ENCODE measurements around the gene TGFBI. TPM values are rescaled to one million over a fixed set of nuclear protein-coding genes. Genes with fewer than 3 reads are reported as not detected.

Gene TGFBI
- total RNA-seq, 2 experiments from 2014 or later, result 0.23 TPM; not detected in 1

DNA sequence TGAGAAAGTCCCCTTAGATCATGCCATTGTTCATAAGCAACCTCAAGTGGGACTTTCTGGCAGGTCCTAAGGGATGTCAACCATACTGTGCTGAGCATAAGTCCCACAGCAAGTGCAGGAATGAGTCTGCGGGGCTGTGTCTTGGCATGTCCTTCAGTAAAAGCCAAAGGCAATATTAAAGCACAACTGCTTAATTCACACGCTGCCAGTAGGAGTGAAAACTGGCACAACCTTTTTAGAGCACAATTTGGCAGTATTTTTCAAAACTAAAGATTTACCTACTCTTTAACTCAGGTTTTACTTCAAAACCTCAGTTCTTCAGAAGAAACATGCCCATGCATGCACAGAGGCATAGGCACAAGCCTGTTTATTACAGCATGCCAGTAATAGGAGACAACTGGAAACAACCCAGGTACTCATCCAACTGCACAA lies 79.4 kb downstream of the TGFBI start:
- ChIA-PET POLR2A (no interaction called here), CTCF (no interaction called here)

DNA sequence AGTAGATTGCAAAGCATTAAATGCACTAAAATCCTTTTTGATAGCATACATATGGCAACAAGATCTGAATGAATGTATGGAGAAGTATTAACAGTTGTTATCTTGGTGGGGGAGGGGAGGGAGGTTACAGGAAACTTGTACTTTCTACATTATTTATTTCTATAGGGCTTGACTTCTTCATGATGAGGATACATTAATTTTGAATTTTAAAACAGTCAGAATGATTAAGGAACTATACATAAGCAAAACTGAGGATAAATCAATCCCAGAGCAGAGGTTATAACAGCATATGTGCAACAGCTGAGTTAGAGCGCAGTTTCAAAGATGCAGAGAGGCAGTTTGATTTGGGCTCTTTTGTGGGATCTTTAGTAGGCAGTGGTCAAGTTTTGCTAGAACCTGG lies 80.0 kb downstream of the TGFBI start:
- ChIA-PET POLR2A (no interaction called here), CTCF (no interaction called here)

DNA sequence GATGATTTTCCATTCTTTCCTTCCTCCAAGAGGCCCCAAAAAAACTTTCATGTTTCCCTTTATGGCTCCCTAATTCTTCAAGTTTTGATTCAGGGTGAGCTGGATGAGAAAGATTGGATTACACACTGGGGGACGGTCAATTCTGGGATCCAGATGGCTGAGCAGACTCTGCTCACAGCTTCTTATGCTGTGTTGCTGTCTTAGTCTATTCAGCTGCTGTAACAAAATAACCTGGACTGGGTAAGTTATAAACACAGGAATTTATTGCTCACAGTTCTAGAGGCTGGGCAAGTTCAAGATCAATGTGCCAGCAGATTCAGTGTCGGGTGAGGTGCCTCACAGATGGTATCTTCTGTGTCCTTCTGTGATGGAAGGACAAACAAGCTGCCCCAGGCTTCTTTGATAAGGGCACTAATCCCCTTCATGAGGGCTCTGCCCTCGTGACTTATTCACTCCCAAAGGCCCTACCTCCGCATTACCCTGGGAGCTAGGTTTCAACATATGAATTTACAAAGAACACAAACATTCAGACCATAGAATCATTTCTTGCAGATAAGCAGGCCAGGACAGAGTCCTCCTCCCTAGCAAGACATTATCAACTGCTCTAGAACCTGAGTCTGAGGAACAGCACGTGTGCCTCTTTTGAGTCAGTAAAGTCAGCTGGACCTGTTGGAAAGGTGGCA lies 80.8 kb downstream of the TGFBI start:
- POLR2A ChIA-PET, result no interaction called here
- CTCF ChIA-PET, result no interaction called here

Other genes starting within 250 kb of the TGFBI start
- gene SLC25A48, start 194.3 kb upstream of the TGFBI start, total RNA-seq, result not detected
- gene IL9, start 133.1 kb upstream of the TGFBI start, total RNA-seq, result 1 to 10 TPM; 9.6 to 9.9 TPM
- not detected for gene LECT2, start 74.0 kb upstream of the TGFBI start, total RNA-seq
- gene SMAD5, start 103.9 kb downstream of the TGFBI start, total RNA-seq, result 10 to 100 TPM; 19.0 to 19.2 TPM
- gene SMIM32, start 164.2 kb downstream of the TGFBI start, total RNA-seq, result not detected

Data from activated CD8-positive, alpha-beta memory T cell treated with anti-CD3 and anti-CD28 coated beads for 36 hours (primary cell).